Transverse colon (tissue), 4 donors: ENCODE measurements around the gene DIP2A. TPM values are rescaled to one million over a fixed set of nuclear protein-coding genes. Genes with fewer than 3 reads are reported as not detected.

Experiments
- DNase-seq: peaks from one replicate; pipeline ENCODE4 v3.0.0-alpha.2; 2019
- H3K27ac ChIP-seq, 4 donors: fragments of 200-600 bp; sonication (generic); 2 replicates each; pipeline ENCODE4 v1.5.1; 2016 to 2018; ENCODE audit warnings: inconsistent platforms in 4 of 4
- H3K27me3 ChIP-seq: fragments of 200-600 bp; sonication (generic); 2 replicates; pipeline ENCODE4 v1.5.1; 2017; ENCODE audit warnings: inconsistent platforms
- H3K36me3 ChIP-seq, 4 donors: fragments of 200-600 bp; sonication (generic); 2 replicates each; pipeline ENCODE4 v1.5.1; 2017 to 2019; ENCODE audit warnings: inconsistent platforms in 4 of 4
- H3K4me1 ChIP-seq, 4 donors: fragments of 200-600 bp; sonication (generic); 2 replicates each; pipeline ENCODE4 v1.5.1; 2017 to 2020; ENCODE audit warnings: inconsistent platforms in 4 of 4
- H3K4me3 ChIP-seq, 4 donors: fragments of 200-600 bp; sonication (generic); 1 replicate in 1 of 4; 2 replicates in 3 of 4; pipeline versions ENCODE4 v1.5.1 to v1.6.1; 2017 to 2019; ENCODE audit warnings: inconsistent platforms in 4 of 4
- H3K9me3 ChIP-seq, 2 donors: fragments of 200-600 bp; sonication (generic); 2 replicates each; pipeline ENCODE4 v1.5.1; 2017 to 2019; ENCODE audit warnings: inconsistent platforms in 2 of 2
- EP300 ChIP-seq: sonication (generic); formaldehyde crosslinking; IDR thresholded peaks from one replicate; pipeline ENCODE4 v1.6.1; 2017; ENCODE audit warnings: antibody characterized with exemption, low read depth
- POLR2A ChIP-seq: fragments of 450-650 bp; IDR thresholded peaks from one replicate; pipeline ENCODE4 v1.6.1; 2016; ENCODE audit warnings: antibody characterized with exemption, mild to moderate bottlenecking, moderate library complexity
- POLR2AphosphoS5 ChIP-seq, 3 donors: sonication (generic); formaldehyde crosslinking; IDR thresholded peaks; one replicate each; pipeline ENCODE4 v1.6.1; 2016; ENCODE audit warnings: antibody characterized with exemption in 3 of 3
- WGBS, 2 donors: methylation state at CpG; one replicate each; pipeline ENCODE4 v1.1.5; 2018; ENCODE audit warnings: low coverage in 1 of 2; 5-methylcytosine and 5-hydroxymethylcytosine counted together
- in situ Hi-C, 4 donors: fragments of 200-750 bp; cut with MboI; loops; one replicate each; pipeline versions ENCODE4 v1.15.0 to v1.15.1; 2017; ENCODE audit warnings: low sequenced_read_pairs in 3 of 4, low pct_ligation_motif_present in 1 of 4, low pct_unique_long_range_greater_than_20kb in 1 of 4
- intact Hi-C: fragments of 100-400 bp; cut with DNase I; formaldehyde crosslinking; loops from one replicate; pipeline ENCODE4 v1.15.1; 2023; ENCODE audit warnings: low total_unique reads
- total RNA-seq, 4 donors: library from RNA; depleted of rRNA; stranded (reverse); fragments of >200 nt; gene quantifications; one replicate each; pipeline ENCODE4 v1.1.0, GENCODE V29; 2016
- TF ChIP-seq, protein P1 (sequence below), 5 experiments: fragments of 200-600 bp in 3 of 5; fragments of 450-650 bp in 2 of 5; sonication (generic) in 3 of 5; IDR thresholded peaks; 1 replicate in 2 of 5; 2 replicates in 3 of 5; pipeline ENCODE4 v1.5.1; 2016 to 2017; ENCODE audit warnings: antibody characterized with exemption in 5 of 5, inconsistent platforms in 3 of 5, mild to moderate bottlenecking in 2 of 5, moderate library complexity in 1 of 5

The DIP2A gene
- total RNA-seq, 4 donors from 2014 or later = 68.8 to 121 (median 92.9) TPM

DNA sequence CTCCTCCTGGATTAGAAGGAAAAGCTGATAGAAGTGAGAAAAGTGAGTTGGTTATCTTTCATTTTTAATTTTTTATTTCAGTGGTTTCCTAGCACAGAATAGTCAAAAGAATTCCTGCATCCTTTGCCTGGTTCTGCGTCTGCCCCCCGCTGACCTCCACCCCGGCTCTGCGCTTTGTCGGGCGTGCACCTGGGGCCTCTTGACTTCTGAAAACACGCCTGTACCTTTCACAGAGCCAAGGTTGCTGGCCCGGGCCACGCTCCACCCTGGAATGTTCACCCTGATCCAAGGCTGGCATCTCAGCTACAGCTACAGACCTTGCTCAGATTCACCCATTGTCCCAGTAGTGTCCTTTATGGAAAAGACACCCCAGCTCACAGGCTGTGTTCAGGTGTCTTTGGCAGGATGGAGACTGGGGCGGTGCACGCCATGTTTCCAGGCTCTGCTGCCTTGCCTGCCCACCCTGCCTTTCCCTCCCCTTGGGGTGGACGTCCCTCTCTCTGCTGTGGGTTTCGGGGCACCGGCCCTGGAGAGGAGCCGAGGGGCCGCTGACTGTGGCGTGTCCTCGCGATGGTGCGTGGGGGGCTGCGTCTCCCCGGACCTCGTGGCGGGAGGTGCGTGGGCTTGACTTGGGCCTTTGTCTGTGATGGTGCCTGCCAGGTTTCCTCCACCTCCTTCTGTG lies 40.3 kb upstream of the DIP2A start:
- TF ChIP-seq POLR2A (no peak), EP300 (no peak), POLR2AphosphoS5 (IDR thresholded peaks at IDR 0.05) (no peak)
- TF ChIP-seq, protein P1, sequence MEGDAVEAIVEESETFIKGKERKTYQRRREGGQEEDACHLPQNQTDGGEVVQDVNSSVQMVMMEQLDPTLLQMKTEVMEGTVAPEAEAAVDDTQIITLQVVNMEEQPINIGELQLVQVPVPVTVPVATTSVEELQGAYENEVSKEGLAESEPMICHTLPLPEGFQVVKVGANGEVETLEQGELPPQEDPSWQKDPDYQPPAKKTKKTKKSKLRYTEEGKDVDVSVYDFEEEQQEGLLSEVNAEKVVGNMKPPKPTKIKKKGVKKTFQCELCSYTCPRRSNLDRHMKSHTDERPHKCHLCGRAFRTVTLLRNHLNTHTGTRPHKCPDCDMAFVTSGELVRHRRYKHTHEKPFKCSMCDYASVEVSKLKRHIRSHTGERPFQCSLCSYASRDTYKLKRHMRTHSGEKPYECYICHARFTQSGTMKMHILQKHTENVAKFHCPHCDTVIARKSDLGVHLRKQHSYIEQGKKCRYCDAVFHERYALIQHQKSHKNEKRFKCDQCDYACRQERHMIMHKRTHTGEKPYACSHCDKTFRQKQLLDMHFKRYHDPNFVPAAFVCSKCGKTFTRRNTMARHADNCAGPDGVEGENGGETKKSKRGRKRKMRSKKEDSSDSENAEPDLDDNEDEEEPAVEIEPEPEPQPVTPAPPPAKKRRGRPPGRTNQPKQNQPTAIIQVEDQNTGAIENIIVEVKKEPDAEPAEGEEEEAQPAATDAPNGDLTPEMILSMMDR (IDR thresholded peaks at IDR 0.05) = no peak
- DNase-seq = no peak
- no peaks in the 10 kb centered on the region for H3K9me3 ChIP-seq
- in situ Hi-C loops (no loop called here), intact Hi-C loops (no loop called here)
- H3K4me3 ChIP-seq = no peak overlapping the region
- peaks cover 0 to 12% (median 5%) of the 10 kb centered on the region in 4 donors for H3K36me3 ChIP-seq
- WGBS, 2 donors = 96% methylated on average over 25 of the region's 25 CpGs; no CpG with 5 or more reads in 1 of the 2 donors
- no peak overlapping the region for H3K27ac ChIP-seq
- H3K4me1 ChIP-seq = no peaks in the 10 kb centered on the region
- H3K27me3 ChIP-seq = no peaks in the 10 kb centered on the region

DNA sequence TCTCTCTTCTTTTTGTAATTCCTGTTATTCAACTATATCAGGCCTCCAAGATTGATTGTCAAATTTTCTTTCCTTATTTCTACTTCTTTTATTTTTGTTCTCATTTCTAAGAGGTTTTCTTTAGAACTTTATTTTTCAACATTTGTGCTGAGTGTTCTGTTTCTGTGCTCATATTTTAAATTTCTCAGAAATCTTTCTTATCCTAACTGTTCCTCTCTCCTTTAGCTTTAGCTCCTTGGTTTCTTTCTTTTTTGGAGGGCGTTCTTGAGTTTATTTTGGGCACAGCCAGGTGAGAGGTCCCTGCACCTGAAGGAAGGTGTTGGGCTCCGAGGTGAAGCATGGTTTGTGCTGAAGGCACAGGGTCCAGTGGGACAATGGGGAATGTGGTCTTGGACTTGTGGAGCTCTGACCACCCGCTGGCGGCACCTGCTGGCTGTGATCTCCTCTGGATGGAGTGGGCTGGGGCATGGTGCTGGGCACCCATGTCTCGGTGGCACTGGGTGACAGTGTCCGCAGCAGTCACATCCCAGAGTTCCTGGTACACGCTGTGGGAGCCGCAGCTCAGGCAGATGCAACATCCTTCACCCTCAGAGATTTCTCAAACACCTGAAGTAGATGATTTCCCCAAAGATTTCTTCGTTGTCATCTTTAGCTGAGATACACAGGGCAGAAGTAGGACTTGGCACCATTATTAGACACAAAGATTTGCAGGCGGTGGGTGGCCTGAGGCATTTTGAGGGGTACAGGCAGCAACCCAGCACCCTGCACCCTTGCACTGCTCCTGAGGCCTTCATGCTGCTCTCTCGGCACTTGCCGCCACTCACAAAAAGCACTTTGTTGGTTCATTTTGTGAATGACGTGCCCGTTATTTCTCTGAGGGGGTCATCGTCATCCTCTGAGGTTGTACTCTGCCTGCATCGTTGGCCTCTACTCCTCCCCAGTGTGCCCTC lies 38.2 kb upstream of the DIP2A start:
- in situ Hi-C loops (no loop called here), intact Hi-C loops (no loop called here)
- Histone ChIP-seq H3K36me3 (peaks cover 0 to 12% (median 5%) of the 10 kb centered on the region in 4 donors), H3K27ac (no peak overlapping the region), H3K27me3 (no peaks in the 10 kb centered on the region), H3K4me1 (no peaks in the 10 kb centered on the region), H3K4me3 (no peak overlapping the region), H3K9me3 (no peaks in the 10 kb centered on the region)
- 92 to 100% methylated on average over 1 to 16 of the region's 16 CpGs for whole genome bisulfite sequencing, 2 donors
- no peak for DNase-seq
- TF ChIP-seq POLR2AphosphoS5 (IDR thresholded peaks at IDR 0.05) (no peak), POLR2A (no peak), EP300 (no peak)
- TF ChIP-seq, protein P1 (IDR thresholded peaks at IDR 0.05) = no peak

DNA sequence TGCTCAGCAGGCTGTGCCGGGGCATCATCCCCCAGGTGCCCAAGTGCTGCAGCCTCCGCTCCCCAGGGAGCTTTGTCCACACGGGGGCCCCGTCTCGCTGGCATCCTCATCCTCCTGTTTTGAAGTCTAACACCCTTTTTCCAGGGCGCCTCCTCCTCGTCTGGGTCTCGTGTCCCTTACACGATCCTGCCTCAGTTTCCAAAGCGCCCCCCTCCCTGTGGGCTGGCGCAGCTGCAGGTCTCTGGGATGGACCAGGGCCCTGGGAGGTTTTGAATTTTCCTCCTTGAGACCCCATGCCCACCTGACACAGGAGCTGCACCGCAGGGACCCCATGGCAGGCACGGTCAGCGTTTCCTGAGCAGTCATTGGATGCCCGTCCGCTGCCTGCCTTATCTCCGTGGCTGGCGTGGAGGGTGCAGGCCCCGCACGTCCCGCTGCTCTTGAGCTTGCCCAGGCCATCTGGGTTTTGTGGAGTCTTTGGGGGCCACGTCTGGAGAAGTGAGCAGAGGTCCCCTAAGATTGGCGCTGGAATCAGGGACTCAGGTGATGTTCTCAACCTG lies 37.4 kb upstream of the DIP2A start:
- Histone ChIP-seq H3K4me3 (no peak overlapping the region), H3K4me1 (no peaks in the 10 kb centered on the region), H3K27me3 (no peaks in the 10 kb centered on the region), H3K36me3 (peaks cover 0 to 12% (median 3%) of the 10 kb centered on the region in 4 donors), H3K9me3 (no peaks in the 10 kb centered on the region), H3K27ac (no peak overlapping the region)
- in situ Hi-C loops (no loop called here), intact Hi-C loops (no loop called here)
- 90% methylated on average over 2 to 15 of the region's 23 CpGs for WGBS, 2 donors
- TF ChIP-seq EP300 (no peak), POLR2A (no peak), POLR2AphosphoS5 (IDR thresholded peaks at IDR 0.05) (no peak)
- TF ChIP-seq, protein P1 (IDR thresholded peaks at IDR 0.05) = no peak
- no peak for DNase-seq
